ENCODE data around the gene ZNRF4.

Gene ZNRF4

GRCh38 chr19:5425260-5425659 lies 30.0 kb upstream of the ZNRF4 start:
- Histone ChIP-seq H3K4me3 (ENCODE audit: low read length) (no peak overlapping the region), H3K27ac (ENCODE audit: low read length) (no peak overlapping the region), H3K9ac (ENCODE audit: low read length) (no peak overlapping the region), H3K9me3 (replicated peaks; ENCODE audit: insufficient read depth, low read length) (no peaks in the 10 kb centered on the region), H3K79me2 (ENCODE audit: low read length) (no peaks in the 10 kb centered on the region), H3K27me3 (replicated peaks; ENCODE audit: insufficient read depth, low read length) (peaks cover 70% of the 10 kb centered on the region), H2AFZ (ENCODE audit: low read length) (no peak overlapping the region), H4K20me1 (ENCODE audit: insufficient read depth, low read length) (no peaks in the 10 kb centered on the region), H3K4me1 (ENCODE audit: low read length) (no peaks in the 10 kb centered on the region), H3K36me3 (replicated peaks; ENCODE audit: insufficient read depth, low read length) (no peaks in the 10 kb centered on the region), H3K4me2 (ENCODE audit: low read depth, low read length) (no peak overlapping the region), H3K9me2 (replicated peaks; ENCODE audit: insufficient read depth, low read length) (no peaks in the 10 kb centered on the region), H3F3A (ENCODE audit: insufficient read depth, low read length) (no peaks in the 10 kb centered on the region)
- no peak for TF ChIP-seq CTCF (IDR thresholded peaks at IDR 0.05; ENCODE audit: low read length)
- TF ChIP-seq EZH2 (optimal IDR thresholded peaks at IDR 0.05; ENCODE audit: low read depth, low read length): no peak
- DNase-seq: no peak

GRCh38 chr19:5430237-5430636 lies 25.0 kb upstream of the ZNRF4 start:
- TF ChIP-seq CTCF (IDR thresholded peaks at IDR 0.05; ENCODE audit: low read length): no peak
- no peak for TF ChIP-seq EZH2 (optimal IDR thresholded peaks at IDR 0.05; ENCODE audit: low read depth, low read length)
- TF ChIP-seq EZH2phosphoT487 (IDR thresholded peaks at IDR 0.05; ENCODE audit: low read length): no peak
- peaks cover 90% of the 10 kb centered on the region for H3K27me3 ChIP-seq (replicated peaks; ENCODE audit: insufficient read depth, low read length)
- H4K20me1 ChIP-seq (ENCODE audit: insufficient read depth, low read length): no peaks in the 10 kb centered on the region
- H2AFZ ChIP-seq (ENCODE audit: low read length): no peak overlapping the region
- H3K9ac ChIP-seq (ENCODE audit: low read length): no peak overlapping the region
- no peak overlapping the region for H3K4me3 ChIP-seq (ENCODE audit: low read length)
- H3F3A ChIP-seq (ENCODE audit: insufficient read depth, low read length): no peaks in the 10 kb centered on the region
- H3K27ac ChIP-seq (ENCODE audit: low read length): no peak overlapping the region
- H3K79me2 ChIP-seq (ENCODE audit: low read length): no peaks in the 10 kb centered on the region
- DNase-seq: no peak
- no peak overlapping the region for H3K4me2 ChIP-seq (ENCODE audit: low read depth, low read length)
- no peaks in the 10 kb centered on the region for H3K36me3 ChIP-seq (replicated peaks; ENCODE audit: insufficient read depth, low read length)
- no peaks in the 10 kb centered on the region for H3K4me1 ChIP-seq (ENCODE audit: low read length)
- no peaks in the 10 kb centered on the region for H3K9me3 ChIP-seq (replicated peaks; ENCODE audit: insufficient read depth, low read length)
- no peaks in the 10 kb centered on the region for H3K9me2 ChIP-seq (replicated peaks; ENCODE audit: insufficient read depth, low read length)

- Histone ChIP-seq H3K9me3 (replicated peaks; ENCODE audit: insufficient read depth, low read length) (no peaks in the 10 kb centered on the region), H3K79me2 (ENCODE audit: low read length) (no peaks in the 10 kb centered on the region), H2AFZ (ENCODE audit: low read length) (no peak overlapping the region), H3F3A (ENCODE audit: insufficient read depth, low read length) (no peaks in the 10 kb centered on the region), H3K27me3 (replicated peaks; ENCODE audit: insufficient read depth, low read length) (peaks cover 85% of the 10 kb centered on the region), H4K20me1 (ENCODE audit: insufficient read depth, low read length) (no peaks in the 10 kb centered on the region), H3K9me2 (replicated peaks; ENCODE audit: insufficient read depth, low read length) (no peaks in the 10 kb centered on the region), H3K4me1 (ENCODE audit: low read length) (no peaks in the 10 kb centered on the region), H3K4me2 (ENCODE audit: low read depth, low read length) (no peak overlapping the region), H3K4me3 (ENCODE audit: low read length) (no peak overlapping the region), H3K9ac (ENCODE audit: low read length) (no peak overlapping the region), H3K36me3 (replicated peaks; ENCODE audit: insufficient read depth, low read length) (no peaks in the 10 kb centered on the region), H3K27ac (ENCODE audit: low read length) (no peak overlapping the region)
- DNase-seq: no peak
- TF ChIP-seq CTCF (IDR thresholded peaks at IDR 0.05; ENCODE audit: low read length) (no peak), EZH2 (optimal IDR thresholded peaks at IDR 0.05; ENCODE audit: low read depth, low read length) (no peak)
Observed at GRCh38 chr19:5432687-5433086, 22.5 kb upstream of the ZNRF4 start.

Measured in MM.1S (cell line).